Measurements from ENCODE around the gene AXIN1. TPM values are rescaled to one million over a fixed set of nuclear protein-coding genes. Genes with fewer than 3 reads are reported as not detected.

The AXIN1 gene
- total RNA-seq, 1 experiment from 2014 or later, result 26.9 TPM

- intact Hi-C loops (cut with micrococcal nuclease), result no loop called here
- ATAC-seq, result no peak
These were observed 71.4 kb downstream of the AXIN1 start for GRCh38 chr16:280991-281659.

DNA sequence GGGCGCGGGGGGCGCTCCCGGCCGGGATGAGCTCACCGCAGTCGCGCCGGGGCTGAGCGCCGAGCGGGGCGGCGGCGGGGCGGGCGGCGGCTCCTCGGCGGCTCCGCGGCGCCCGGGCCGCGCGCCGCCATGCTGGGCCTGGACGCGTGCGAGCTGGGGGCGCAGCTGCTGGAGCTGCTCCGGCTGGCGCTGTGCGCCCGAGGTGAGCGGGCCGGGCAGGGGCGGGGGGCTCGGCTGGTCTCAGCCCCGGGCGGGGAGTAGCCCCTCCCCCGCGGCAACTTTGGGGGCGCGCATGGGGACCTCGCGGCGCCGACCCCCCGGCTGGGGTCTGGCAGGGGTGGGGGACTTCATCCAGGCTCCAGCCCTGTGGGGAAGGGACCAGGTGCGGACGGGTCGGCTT, 72.0 kb downstream of the AXIN1 start, which contains the start of gene ARHGDIG:
Gene ARHGDIG (plus strand): TSS at position 40 of the 400 bp plus-strand sequence. CDS start 90 bp downstream, at position 130.
- no peaks in the 10 kb centered on the region for H3K9me3 ChIP-seq (ENCODE audit: low read length)
- TF ChIP-seq EZH2phosphoT487 (IDR thresholded peaks at IDR 0.05; ENCODE audit: borderline replicate concordance, low read length) (no peak), CTCF (conservative IDR thresholded peaks at IDR 0.05; ENCODE audit: low read depth, low read length) (no peak), EZH2 (IDR thresholded peaks at IDR 0.05; ENCODE audit: low read length, unreplicated experiment) (no peak)
- no peak within 1 kb of the TSS for H2AFZ ChIP-seq (ENCODE audit: low read length)
- no peaks in the 10 kb centered on the region for H3K79me2 ChIP-seq (ENCODE audit: low read length)
- no peak within 1 kb of the TSS for H3K4me3 ChIP-seq (ENCODE audit: low read length)
- no peaks in the 10 kb centered on the region for H3K4me1 ChIP-seq (ENCODE audit: insufficient read depth, low read length)
- no peak within 1 kb of the TSS for H3K27ac ChIP-seq (ENCODE audit: low read length)
- ATAC-seq (no peak), DNase-seq (no peak)
- no peaks in the 10 kb centered on the region for H3K36me3 ChIP-seq (ENCODE audit: low read depth, low read length)
- intact Hi-C loops (cut with micrococcal nuclease), result no loop called here
- no peak within 1 kb of the TSS for H3K9ac ChIP-seq (ENCODE audit: low read length)
- H3K27me3 ChIP-seq (ENCODE audit: low read length), result peaks cover 11% of the 10 kb centered on the region
- H3K4me2 ChIP-seq (ENCODE audit: low read length), result no peak within 1 kb of the TSS
- H3K9me2 ChIP-seq (replicated peaks; ENCODE audit: low read length), result no peaks in the 10 kb centered on the region
- BruUV-seq (replicated peaks), result no TSS peak
- POLR2A ChIA-PET (ENCODE audit: unreplicated experiment), result no interaction called here
- H3F3A ChIP-seq (ENCODE audit: low read length, unreplicated experiment), result no peaks in the 10 kb centered on the region
- CTCF ChIA-PET, result no interaction called here
- H4K20me1 ChIP-seq (ENCODE audit: low read length), result no peaks in the 10 kb centered on the region

More at GRCh38 chr16:280991-281659, 71.4 kb downstream of the AXIN1 start:
- Histone ChIP-seq H3K79me2 (ENCODE audit: low read length) (no peaks in the 10 kb centered on the region), H4K20me1 (ENCODE audit: low read length) (no peaks in the 10 kb centered on the region), H2AFZ (ENCODE audit: low read length) (no peak overlapping the region), H3K27ac (ENCODE audit: low read length) (no peak overlapping the region), H3K4me3 (ENCODE audit: low read length) (no peak overlapping the region), H3K4me1 (ENCODE audit: insufficient read depth, low read length) (no peaks in the 10 kb centered on the region), H3K4me2 (ENCODE audit: low read length) (no peak overlapping the region), H3K9ac (ENCODE audit: low read length) (no peak overlapping the region), H3K9me2 (replicated peaks; ENCODE audit: low read length) (no peaks in the 10 kb centered on the region), H3K27me3 (ENCODE audit: low read length) (peaks cover 11% of the 10 kb centered on the region), H3K36me3 (ENCODE audit: low read depth, low read length) (no peaks in the 10 kb centered on the region), H3F3A (ENCODE audit: low read length, unreplicated experiment) (no peaks in the 10 kb centered on the region), H3K9me3 (ENCODE audit: low read length) (no peaks in the 10 kb centered on the region)
- TF ChIP-seq EZH2 (IDR thresholded peaks at IDR 0.05; ENCODE audit: low read length, unreplicated experiment) (no peak), EZH2phosphoT487 (IDR thresholded peaks at IDR 0.05; ENCODE audit: borderline replicate concordance, low read length) (no peak), CTCF (conservative IDR thresholded peaks at IDR 0.05; ENCODE audit: low read depth, low read length) (no peak)
- CTCF ChIA-PET, result no interaction called here
- POLR2A ChIA-PET (ENCODE audit: unreplicated experiment), result no interaction called here
- BruUV-seq (replicated peaks), result no TSS peak
- no peak for DNase-seq

DNA sequence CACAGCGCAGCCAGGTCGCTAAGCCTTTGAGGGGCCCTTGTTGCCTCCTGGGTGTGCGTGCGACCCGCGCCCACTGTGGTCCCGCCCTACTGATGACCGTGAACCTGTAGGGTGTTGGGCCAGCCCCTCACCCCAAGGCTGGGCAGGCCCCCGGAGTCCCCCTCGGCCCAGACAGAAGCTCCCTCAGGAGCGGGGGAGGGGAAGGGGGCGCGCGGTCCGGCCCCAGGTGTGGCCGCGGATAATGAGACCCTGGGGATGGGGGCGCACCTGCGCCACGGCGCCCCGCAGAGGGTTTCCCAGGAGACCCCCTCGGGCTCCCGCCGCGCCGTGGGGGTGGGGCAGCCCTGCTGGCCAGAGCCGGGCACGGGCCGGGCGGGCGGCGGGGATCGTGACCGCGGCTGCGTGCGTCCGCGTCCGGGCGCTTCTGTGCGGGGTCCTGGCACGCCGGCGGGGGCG, 72.5 kb downstream of the AXIN1 start:
- TF ChIP-seq CTCF (conservative IDR thresholded peaks at IDR 0.05; ENCODE audit: low read depth, low read length) (no peak), EZH2 (IDR thresholded peaks at IDR 0.05; ENCODE audit: low read length, unreplicated experiment) (no peak), EZH2phosphoT487 (IDR thresholded peaks at IDR 0.05; ENCODE audit: borderline replicate concordance, low read length) (no peak)
- H3K4me2 ChIP-seq (ENCODE audit: low read length), result no peak overlapping the region
- BruUV-seq (replicated peaks), result no TSS peak
- no peak overlapping the region for H2AFZ ChIP-seq (ENCODE audit: low read length)
- H4K20me1 ChIP-seq (ENCODE audit: low read length), result no peaks in the 10 kb centered on the region
- CTCF ChIA-PET, result no interaction called here
- H3K4me1 ChIP-seq (ENCODE audit: insufficient read depth, low read length), result no peaks in the 10 kb centered on the region
- H3F3A ChIP-seq (ENCODE audit: low read length, unreplicated experiment), result no peaks in the 10 kb centered on the region
- no peak overlapping the region for H3K27ac ChIP-seq (ENCODE audit: low read length)
- no peaks in the 10 kb centered on the region for H3K9me2 ChIP-seq (replicated peaks; ENCODE audit: low read length)
- no peaks in the 10 kb centered on the region for H3K36me3 ChIP-seq (ENCODE audit: low read depth, low read length)
- intact Hi-C loops (cut with micrococcal nuclease), result no loop called here
- no peak for ATAC-seq
- no peak overlapping the region for H3K9ac ChIP-seq (ENCODE audit: low read length)
- no peak overlapping the region for H3K4me3 ChIP-seq (ENCODE audit: low read length)
- no peak for DNase-seq
- H3K79me2 ChIP-seq (ENCODE audit: low read length), result no peaks in the 10 kb centered on the region
- POLR2A ChIA-PET (ENCODE audit: unreplicated experiment), result no interaction called here
- no peaks in the 10 kb centered on the region for H3K9me3 ChIP-seq (ENCODE audit: low read length)
- peaks cover 11% of the 10 kb centered on the region for H3K27me3 ChIP-seq (ENCODE audit: low read length)

Data from PC-3 (cell line).